BLaER1 (cell line): ENCODE data around the gene CRKL.

ENCODE experiments used
- H3K27ac ChIP-seq: shearing (Covaris generic); formaldehyde crosslinking; 2 replicates; pipeline ENCODE4 v1.8.1; 2022
- H3K27me3 ChIP-seq: shearing (Covaris generic); formaldehyde crosslinking; 2 replicates; pipeline ENCODE4 v1.8.1; 2022
- H3K36me3 ChIP-seq: shearing (Covaris generic); formaldehyde crosslinking; 2 replicates; pipeline ENCODE4 v1.8.1; 2022
- H3K4me1 ChIP-seq: shearing (Covaris generic); formaldehyde crosslinking; 2 replicates; pipeline ENCODE4 v1.8.1; 2022
- H3K4me2 ChIP-seq: shearing (Covaris generic); formaldehyde crosslinking; 2 replicates; pipeline ENCODE4 v1.8.1; 2022
- H3K4me3 ChIP-seq: shearing (Covaris generic); formaldehyde crosslinking; 2 replicates; pipeline ENCODE4 v1.8.1; 2022
- H3K9ac ChIP-seq: shearing (Covaris generic); formaldehyde crosslinking; 2 replicates; pipeline ENCODE4 v1.8.1; 2022
- H3K9me3 ChIP-seq: shearing (Covaris generic); formaldehyde crosslinking; 2 replicates; pipeline ENCODE4 v1.8.1; 2022
- H4K20me1 ChIP-seq: shearing (Covaris generic); formaldehyde crosslinking; 2 replicates; pipeline ENCODE4 v1.8.1; 2022
- Cebpa-rat ChIP-seq: shearing (Covaris generic); IDR thresholded peaks from 2 replicates; pipeline ENCODE4 v1.8.1; 2022

The CRKL gene

DNA sequence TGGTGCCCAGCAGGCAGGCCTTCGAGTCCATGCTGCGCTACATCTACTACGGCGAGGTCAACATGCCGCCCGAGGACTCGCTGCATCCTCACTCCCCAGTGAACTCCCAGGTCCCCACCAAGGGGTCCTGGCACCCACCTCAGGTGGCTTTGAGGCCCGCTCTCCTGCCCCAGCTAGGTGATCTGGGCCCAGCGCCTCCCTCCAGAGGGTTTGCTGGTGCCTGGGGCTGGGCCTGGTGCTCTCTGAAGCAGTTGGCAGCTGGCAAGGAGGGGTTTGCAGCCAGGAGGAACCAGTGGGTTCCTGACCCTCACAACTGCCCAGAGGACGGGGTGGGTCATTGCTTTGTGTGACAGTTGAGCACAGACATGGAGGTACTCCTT, 78.8 kb downstream of the CRKL start:
- Histone ChIP-seq H3K36me3 (peaks cover 94% of the 10 kb centered on the region), H3K27ac (no peak overlapping the region), H4K20me1 (peaks cover 46% of the 10 kb centered on the region), H3K27me3 (no peaks in the 10 kb centered on the region), H3K9ac (no peak overlapping the region), H3K9me3 (no peaks in the 10 kb centered on the region), H3K4me3 (no peak overlapping the region), H3K4me2 (no peak overlapping the region), H3K4me1 (peaks cover 16% of the 10 kb centered on the region)
- TF ChIP-seq Cebpa-rat = no peak

DNA sequence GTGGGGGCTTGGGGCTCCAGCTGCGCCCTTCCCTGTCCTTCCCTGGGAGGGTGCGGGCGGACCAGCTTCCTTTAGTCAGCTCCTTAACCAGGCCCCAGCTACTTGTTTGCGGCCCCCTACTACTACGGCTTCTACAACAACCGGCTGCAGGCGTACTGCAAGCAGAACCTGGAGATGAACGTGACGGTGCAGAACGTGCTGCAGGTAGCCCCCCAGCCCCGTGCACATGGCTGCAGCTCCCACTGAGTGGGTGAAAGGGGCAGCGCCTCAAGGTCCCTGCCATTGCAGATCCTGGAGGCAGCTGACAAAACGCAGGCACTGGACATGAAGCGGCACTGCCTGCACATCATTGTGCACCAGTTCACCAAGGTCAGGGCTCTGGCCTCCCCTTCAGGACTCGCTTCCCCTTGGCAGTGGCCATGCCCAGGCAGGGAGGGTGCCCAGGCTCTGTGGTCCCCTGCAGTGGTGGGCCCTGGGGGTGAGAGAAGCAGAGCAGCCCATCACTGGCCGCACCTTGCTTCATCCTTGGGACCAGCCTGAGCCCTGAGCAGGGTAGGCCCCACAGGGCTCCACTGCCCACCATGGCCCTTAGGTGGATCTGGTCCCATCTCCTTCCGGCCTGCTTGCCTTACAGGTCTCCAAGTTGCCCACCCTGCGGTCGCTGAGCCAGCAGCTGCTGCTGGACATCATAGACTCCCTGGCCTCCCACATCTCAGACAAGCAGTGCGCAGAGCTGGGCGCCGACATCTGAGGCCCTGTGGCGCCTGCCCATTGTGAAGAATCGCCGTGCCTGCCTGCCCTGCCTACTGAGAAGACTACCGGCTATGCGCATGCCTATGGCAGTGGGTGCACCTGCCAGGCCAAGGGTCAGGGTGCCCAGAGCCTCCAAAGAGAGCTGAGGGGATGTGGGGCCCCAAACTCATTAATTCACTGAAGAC, 79.7 kb downstream of the CRKL start:
- Histone ChIP-seq H3K4me3 (no peak overlapping the region), H3K27ac (no peak overlapping the region), H4K20me1 (peaks cover 48% of the 10 kb centered on the region), H3K9me3 (no peaks in the 10 kb centered on the region), H3K4me2 (no peak overlapping the region), H3K36me3 (peaks cover 85% of the 10 kb centered on the region), H3K9ac (no peak overlapping the region), H3K4me1 (peaks cover 19% of the 10 kb centered on the region), H3K27me3 (no peaks in the 10 kb centered on the region)
- TF ChIP-seq Cebpa-rat = no peak

DNA sequence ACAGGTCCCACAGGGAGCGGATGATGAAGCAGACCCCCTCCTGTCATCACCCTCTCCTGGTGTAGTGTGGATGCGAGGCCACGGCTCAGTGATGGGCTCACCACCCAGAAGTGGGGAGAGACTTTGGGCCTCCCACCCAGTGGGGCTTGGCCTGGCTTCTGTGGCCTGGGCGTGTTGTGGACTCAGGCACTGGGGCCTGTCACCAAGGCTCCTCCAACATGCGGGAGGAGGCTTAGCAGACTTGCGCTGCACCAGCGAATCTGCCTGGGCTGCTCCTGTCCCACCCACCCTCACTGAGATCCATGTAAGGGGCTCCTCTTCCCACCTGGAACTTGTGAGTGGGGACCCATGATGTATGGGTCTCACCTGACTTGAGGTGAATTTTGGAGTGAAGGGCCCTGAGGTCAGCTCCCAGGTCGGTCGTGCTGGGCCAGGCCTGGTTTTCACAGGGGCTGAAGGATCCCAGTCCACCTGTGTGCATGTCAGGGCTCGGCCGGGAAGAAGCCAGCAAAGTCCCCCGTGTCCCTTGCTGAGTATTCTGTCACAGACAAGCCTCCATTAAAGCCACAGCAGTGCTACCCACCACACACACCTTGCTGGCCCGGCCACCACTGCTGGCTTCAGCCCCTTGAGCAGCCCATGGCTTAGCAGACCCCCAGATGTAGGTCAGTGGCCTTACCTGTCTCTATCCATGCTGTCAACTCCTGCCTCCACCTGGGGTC, 80.5 kb downstream of the CRKL start:
- no peaks in the 10 kb centered on the region for H3K27me3 ChIP-seq
- no peak overlapping the region for H3K9ac ChIP-seq
- no peaks in the 10 kb centered on the region for H3K9me3 ChIP-seq
- H3K36me3 ChIP-seq = peaks cover 77% of the 10 kb centered on the region
- H3K4me1 ChIP-seq = peaks cover 20% of the 10 kb centered on the region
- TF ChIP-seq Cebpa-rat = no peak
- peaks cover 48% of the 10 kb centered on the region for H4K20me1 ChIP-seq
- no peak overlapping the region for H3K4me2 ChIP-seq
- H3K27ac ChIP-seq = no peak overlapping the region
- H3K4me3 ChIP-seq = no peak overlapping the region

DNA sequence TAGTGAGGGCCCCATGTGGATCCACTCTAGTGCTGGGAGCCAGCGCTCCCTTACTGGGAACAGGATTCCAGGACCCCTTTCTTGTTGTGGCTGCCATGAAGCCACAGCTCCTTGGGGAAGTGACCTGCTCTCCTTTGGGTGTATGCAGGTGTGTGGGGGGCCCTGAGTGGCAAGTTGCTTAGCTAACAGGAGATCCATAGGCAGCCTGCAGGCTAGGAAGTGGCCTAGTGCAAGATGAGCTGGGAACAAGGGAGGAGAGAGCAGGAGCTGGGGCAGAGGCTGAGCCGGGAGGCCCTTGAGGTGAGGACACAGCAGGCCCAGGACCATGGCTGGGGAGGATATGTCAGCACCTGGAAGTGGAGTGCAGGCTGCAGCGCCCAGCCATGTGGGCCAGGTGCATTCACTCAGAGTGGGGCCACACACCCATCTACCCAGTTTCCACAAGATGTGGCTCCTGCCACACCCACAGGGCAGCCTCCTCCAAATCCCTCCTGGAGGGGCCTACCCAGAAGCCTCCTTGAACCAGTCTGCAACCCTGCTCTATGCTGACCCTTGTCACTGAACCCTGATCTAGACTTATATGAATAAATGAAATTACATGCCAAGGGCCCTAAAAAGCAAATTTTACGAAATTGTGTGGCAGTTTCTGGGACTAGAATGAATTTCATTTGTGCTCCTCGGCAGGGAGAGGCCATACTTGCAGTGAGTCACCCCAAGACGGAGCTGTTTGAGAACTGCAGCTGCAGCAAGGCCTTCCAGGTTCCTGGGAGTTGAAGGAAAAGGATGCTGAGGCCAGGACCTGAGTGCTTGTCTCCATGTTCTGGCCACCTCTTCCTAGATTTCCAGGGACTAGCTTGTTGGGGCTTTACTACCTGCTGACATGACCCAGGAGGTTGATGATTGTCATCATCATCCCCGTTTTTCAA, 81.5 kb downstream of the CRKL start:
- no peaks in the 10 kb centered on the region for H3K9me3 ChIP-seq
- no peak for TF ChIP-seq Cebpa-rat
- H3K36me3 ChIP-seq = peaks cover 67% of the 10 kb centered on the region
- no peak overlapping the region for H3K4me3 ChIP-seq
- H3K4me2 ChIP-seq = no peak overlapping the region
- H3K27ac ChIP-seq = no peak overlapping the region
- H4K20me1 ChIP-seq = peaks cover 48% of the 10 kb centered on the region
- H3K9ac ChIP-seq = 0 out of 2 replicates have a peak overlapping the region, but pooled peaks have one; percentile 90
- H3K27me3 ChIP-seq = no peaks in the 10 kb centered on the region
- peaks cover 30% of the 10 kb centered on the region for H3K4me1 ChIP-seq

DNA sequence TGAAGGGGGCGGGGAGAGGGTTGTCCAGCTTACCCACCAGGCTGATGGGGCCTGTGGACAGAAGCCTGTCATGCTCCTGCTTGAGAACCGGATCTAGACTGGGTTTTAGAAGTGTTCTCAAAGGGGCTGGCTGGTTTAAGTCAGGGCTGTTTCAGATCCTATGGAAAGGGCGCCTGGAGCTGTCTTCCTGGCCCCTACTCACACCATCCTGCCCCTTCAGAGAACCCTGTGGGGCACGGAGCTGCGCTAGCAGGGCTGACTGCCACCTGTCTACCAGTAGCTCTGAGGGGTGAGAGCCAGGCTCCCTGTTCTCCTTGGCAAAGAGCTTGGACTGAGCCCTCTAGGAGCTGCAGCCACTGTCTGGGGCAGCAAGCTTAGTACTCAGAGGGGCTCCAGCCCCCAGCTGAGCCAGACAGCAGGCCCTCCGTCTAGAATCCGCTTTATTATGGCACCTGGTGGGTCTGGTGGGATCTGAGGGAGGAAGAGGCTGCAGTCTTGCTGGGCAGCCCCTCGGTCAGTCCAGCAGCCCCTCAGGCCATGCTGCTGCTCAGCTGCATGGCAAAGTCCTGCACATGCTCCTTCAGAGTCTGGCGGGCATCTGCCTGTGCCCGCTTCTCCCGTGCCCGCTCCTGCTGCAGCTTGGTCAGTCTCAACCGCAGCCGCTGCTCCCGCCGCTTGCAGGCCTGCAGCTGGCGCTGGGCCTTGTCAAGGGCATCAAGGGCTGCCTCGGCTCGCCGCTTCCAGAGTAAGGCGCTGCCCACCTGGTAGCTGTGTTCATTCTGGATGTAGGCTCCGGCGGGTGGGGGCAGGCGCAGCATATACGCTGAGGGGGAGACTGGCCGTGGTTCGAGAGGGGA, 82.4 kb downstream of the CRKL start:
- Histone ChIP-seq H3K4me2 (peak overlapping the region; percentile 100), H3K36me3 (peaks cover 58% of the 10 kb centered on the region), H3K9me3 (no peaks in the 10 kb centered on the region), H3K9ac (peak overlapping the region; percentile 90), H3K27me3 (no peaks in the 10 kb centered on the region), H3K4me1 (peaks cover 34% of the 10 kb centered on the region), H4K20me1 (peaks cover 48% of the 10 kb centered on the region), H3K4me3 (0 out of 2 replicates have a peak overlapping the region, but pooled peaks have one; percentile 79), H3K27ac (peak overlapping the region; percentile 92; the same call in 1 of the 2 replicates)
- no peak for TF ChIP-seq Cebpa-rat

DNA sequence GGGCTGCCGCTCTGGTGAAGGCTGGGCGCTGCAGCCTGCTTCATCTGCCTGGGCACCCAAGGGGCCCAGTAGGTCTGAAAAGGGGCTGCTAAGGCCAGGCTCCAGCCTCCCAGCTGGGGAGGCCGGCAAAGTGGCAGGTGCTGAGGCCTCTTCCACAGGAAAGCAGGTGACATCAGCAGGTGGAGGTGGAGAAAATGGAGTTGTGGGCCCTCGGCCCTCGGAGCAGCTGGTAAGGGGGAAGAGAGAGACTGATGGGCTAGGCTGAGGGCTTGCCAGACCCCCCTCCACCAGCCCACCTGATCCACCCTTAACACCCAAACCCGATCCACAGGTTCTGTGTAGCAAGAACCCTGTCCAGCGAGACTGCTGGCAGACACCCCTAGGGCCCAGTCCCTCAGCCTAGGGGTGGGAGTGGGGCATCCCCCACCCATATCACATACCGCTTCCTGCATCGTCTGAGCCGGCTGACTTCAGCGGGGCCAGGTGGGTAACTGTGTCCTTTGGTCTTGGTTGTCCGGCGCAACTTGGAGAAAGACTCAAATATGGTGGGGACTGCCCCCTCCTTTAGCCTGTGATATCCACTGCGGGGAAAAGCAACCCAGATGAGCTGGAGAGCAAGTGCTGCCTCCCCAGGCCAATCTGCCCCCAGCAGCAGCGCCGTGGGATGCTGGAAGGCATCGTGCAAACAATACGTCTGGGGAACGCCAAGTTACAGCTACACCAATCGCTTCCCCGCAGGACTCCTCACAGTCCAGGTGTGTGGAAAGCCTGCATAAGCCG, 83.2 kb downstream of the CRKL start:
- peak overlapping the region; percentile 92 for H3K27ac ChIP-seq
- H3K9me3 ChIP-seq = no peaks in the 10 kb centered on the region

DNA sequence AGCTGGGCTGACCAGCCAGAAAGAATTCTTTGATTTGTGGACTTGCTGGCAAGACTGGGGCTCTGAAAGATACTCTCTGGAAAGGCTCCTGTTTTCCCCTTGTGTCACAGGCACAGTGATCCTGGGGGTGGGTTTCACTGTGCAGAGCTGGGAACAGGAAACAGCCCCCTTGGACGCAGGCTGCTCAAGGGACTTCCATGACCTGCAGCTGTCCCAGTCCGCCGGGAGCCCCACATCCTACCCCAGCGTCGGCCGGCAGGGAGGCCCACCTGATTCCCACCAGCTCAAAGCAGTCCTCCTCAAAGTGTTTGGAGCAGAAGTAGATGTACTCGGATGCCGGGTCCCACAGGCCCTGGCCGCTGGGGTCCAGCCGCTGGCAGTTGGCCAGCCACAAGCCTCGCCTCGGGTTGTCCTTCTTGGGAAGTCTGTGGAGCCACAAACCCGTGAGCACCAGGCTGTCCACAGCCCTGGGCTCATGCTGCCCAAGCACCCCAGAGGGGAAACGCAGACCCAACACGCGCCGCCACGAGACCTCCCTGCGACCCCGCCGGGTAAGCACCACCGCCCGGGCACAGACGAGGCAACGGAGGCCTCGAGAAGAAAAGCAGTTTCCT, 83.9 kb downstream of the CRKL start:
- H3K27ac ChIP-seq = peak overlapping the region; percentile 92

More for the DNA sequence above, 83.2 kb downstream of the CRKL start:
- Histone ChIP-seq H3K36me3 (peaks cover 50% of the 10 kb centered on the region), H3K4me3 (peak overlapping the region; percentile 79), H3K27me3 (no peaks in the 10 kb centered on the region), H3K4me2 (peak overlapping the region; percentile 100), H3K9ac (peak overlapping the region; percentile 90), H3K4me1 (peaks cover 34% of the 10 kb centered on the region), H4K20me1 (peaks cover 48% of the 10 kb centered on the region)
- TF ChIP-seq Cebpa-rat = no peak

More for the DNA sequence above, 83.9 kb downstream of the CRKL start:
- no peaks in the 10 kb centered on the region for H3K27me3 ChIP-seq
- H4K20me1 ChIP-seq = peaks cover 48% of the 10 kb centered on the region
- peak overlapping the region; percentile 100 for H3K4me2 ChIP-seq
- no peaks in the 10 kb centered on the region for H3K9me3 ChIP-seq
- peaks cover 44% of the 10 kb centered on the region for H3K36me3 ChIP-seq
- peak overlapping the region; percentile 90 for H3K9ac ChIP-seq
- H3K4me3 ChIP-seq = peak overlapping the region; percentile 79
- peaks cover 34% of the 10 kb centered on the region for H3K4me1 ChIP-seq
- no peak for TF ChIP-seq Cebpa-rat
